HG03139 (cell line): Measurements from ENCODE around the gene SLTM.
"Not testable (repeated sequence)": the region's sequence is repeated elsewhere in the genome, so short reads cannot be mapped to it uniquely, and the experiment has no call there.

Experiments used
- ATAC-seq: cut with Tn5 transposase; IDR thresholded peaks from one replicate; pipeline ENCODE4 v1.9.1; 2021; ENCODE audit not compliant: unreplicated experiment

The SLTM gene

GRCh38 chr15:58929891-58930416, 3.5 kb downstream of the SLTM start:
- no peak for ATAC-seq

- no peak for ATAC-seq
Observed at GRCh38 chr15:58926823-58927222, 6.7 kb downstream of the SLTM start.

DNA sequence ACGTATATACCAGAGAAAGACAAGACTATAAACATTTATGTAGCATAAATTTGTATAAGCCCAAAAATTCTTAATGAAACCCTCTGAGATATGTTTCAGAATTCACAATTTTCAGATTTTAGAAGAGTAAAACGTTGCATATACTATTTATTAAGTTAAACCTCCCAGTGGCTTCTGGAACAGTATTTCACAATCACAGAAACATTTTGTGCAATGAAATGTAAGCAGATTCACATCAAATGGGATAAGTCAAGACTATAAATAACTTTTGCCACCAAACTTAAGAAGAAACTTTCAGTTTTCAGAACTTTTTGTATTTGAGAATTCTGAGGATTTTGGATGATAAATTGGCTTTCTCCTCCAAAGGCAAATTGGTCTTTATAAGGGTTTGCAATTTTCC, 9.2 kb downstream of the SLTM start:
- no peak for ATAC-seq

DNA sequence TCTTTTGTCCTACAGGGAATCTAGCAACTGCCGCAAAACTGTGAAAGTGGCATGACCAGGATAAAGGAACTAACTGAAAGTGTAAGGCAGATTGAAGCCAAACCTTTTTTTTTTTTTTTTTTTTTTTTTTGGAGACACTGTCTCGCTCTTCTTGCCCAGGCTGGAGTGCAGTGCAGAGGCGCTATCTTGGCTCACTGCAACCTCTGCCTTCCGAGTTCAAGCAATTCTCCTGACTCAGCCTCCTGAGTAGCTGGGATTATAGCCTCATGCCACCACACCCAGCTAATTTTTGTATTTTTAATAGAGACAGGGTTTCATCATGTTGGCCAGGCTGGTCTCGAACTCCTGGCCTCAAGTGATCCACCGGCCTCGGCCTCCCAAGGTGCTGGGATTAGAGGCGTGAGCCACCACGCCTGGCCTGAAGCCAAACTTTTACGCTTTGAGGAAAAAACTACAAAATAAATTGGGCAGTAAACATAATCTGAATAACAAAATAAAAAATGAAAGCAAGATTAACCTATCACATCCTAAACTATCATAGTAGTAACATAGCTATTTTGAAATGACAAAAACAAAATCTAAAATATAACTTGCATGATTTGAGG, 9.7 kb downstream of the SLTM start:
- no peak for ATAC-seq

DNA sequence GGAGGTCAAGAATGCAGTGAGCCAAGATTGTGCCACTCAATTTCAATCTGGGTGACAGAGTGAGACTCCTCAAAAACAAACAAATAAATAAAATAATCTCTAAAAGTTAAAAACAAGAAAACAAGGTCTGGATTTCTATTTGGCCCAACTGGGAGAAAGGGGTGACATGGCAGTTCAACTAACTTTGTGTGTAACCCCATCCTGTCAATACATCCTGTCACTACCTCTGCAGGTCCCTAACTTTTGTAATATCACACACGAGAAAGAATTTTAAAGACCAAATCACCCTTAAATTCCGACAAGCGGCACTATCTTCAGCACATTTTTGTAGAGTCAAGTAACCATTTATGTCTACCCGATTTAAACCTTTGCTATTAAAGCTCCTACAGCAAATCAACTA, 10.2 kb downstream of the SLTM start:
- no peak for ATAC-seq

DNA sequence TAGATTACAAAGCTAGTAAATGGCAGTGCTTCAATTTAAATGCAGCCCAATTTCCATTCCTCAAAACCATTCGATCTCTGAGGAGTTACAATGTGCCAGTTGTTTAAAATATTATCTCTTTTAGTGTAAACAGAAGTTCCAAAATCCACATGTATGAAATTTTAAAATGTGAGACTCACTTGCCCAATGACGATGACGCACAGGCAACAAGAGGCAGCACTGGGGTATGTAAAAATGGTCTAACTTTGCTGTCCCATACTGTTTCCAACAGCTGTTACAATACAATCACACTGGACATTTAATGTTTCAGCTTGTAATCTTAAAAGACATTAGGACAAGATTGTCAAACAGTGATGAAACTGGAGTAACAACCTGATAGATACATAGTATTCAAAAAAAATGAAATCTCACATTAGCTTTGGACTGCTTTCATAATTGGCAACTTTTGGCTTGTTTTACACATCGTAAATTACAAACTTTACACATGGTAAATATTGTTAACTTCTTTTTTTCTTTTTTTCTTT, 12.2 kb downstream of the SLTM start:
- ATAC-seq, result no peak

- not testable (repeated sequence) for ATAC-seq
Observed at GRCh38 chr15:58920447-58920846, 13.0 kb downstream of the SLTM start.

DNA sequence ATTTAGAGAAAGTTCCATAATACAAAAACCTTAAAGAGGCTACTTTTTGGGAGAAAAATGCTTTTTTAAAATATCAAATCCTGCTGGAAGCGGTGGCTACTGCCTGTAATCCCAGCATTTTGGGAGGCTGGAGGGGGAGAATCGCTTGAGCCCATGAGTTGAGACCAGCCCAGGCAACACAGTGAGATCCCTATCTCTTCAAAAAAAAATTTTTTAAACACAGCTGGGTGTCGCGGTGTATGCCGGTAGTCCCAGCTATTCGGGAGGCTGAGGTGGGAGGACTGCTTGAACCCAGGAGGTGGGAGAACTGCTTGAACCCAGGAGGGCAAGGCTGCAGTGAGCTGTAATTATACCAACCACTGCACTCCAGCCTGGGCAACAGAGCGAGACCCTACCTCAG, 14.2 kb downstream of the SLTM start:
- ATAC-seq, result no peak

GRCh38 chr15:58918239-58918638, 15.2 kb downstream of the SLTM start:
- ATAC-seq, result no peak

DNA sequence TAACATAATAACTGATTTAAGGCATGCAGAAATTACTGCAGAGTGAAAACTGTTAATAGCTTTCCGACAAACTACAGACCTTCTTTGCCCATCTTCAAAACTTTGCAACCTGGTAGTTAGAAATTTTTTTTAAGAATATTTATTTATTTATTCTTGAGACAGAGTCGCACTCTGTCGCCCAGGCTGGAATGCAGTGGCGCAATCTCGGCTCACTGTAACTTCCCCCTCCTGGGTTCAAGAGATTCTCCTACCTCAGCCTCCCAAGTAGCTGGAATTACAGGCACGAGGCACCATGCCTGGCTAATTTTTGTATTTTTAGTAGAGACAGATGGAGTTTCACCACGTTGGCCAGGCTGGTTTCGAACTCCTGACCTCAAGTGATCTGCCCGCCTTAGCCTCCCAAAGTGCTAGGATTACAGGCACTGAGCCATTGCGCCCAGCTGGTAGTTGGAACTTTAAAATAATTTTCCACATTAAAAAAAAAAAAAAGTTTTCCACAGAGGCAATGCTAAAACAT, 15.8 kb downstream of the SLTM start:
- ATAC-seq, result not testable (repeated sequence)

GRCh38 chr15:58916962-58917361, 16.5 kb downstream of the SLTM start:
- no peak for ATAC-seq

DNA sequence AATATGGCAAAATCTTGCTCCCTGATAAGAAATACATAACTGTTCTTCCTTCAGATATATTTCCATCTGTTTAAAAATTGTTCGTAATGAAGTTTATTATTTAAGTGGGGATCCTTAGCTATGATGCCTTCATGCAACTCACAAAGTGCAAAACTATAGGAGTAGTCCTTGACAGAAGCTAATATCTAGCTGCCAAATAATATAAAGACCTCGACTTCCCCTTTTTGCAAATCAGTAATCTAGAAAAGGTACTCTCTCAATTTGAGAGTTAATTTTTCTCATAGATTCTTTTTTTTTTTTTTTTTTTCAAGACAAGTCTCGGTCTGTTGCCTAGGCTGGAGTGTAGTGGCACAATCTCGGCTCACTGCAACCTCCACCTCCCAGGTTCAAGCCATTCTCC, 23.0 kb downstream of the SLTM start:
- ATAC-seq, result no peak

DNA sequence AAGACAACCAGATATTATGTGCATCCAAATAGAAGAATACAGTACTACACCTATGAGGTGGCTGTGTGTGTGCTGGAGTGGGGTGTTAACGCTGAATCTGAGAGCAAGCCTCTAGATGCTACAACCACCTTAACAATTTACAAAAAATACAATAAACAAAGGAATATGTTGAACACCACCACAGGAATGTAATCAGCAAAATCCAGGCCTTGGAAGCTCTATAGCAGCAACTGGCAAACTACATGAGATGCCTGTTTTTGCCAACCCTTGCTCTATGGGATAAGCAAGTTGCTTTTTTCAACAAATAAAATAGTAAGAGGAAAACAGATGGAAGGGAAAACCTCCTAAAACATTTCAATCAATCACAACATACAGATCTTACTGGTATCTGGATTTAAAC, 23.9 kb downstream of the SLTM start:
- ATAC-seq, result no peak

- ATAC-seq, result no peak
Observed at GRCh38 chr15:58908550-58909309, 24.7 kb downstream of the SLTM start.

DNA sequence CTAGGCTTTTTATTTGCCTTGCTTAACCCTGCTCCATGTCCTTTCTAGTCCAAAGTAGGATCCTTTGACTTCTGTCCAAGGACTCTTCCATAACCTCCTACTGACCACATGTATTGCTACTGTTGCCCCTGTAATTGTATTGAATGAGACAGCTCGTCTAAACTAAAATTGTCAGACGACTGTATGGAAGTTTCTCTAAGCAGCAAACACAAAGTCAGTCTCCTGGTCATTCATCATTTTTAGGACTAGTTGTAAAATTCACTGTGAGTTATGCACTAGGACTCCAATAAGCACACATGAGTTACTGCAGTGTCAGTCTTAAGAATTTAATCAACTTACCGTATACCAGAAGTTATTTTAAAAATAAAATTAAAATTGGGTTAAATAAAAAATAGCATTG, 32.8 kb downstream of the SLTM start:
- no peak for ATAC-seq

GRCh38 chr15:58898150-58898680, 35.3 kb downstream of the SLTM start:
- ATAC-seq, result no peak

DNA sequence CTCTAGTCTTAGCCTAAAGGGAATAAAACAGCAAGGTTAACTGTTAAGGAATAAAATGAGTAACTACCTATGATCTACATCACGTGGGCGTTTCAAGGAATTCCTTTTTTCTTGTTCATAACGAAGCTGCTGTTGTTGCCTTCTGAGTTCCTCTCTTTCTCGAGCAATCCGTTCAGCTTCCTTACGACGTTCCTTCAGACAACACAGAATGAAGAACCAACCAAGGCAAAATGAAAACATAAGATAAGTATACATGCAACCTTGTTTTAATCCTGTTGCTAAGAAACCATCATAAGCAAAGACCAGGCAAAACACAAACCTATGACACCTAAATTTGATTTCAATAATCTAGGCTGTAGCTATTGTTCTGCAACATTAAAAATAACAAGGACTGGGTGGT, 44.1 kb downstream of the SLTM start:
- no peak for ATAC-seq

GRCh38 chr15:58886921-58887320, 46.6 kb downstream of the SLTM start:
- ATAC-seq, result no peak

- ATAC-seq, result not testable (repeated sequence)
Observed at GRCh38 chr15:58883926-58884325, 49.6 kb downstream of the SLTM start.

DNA sequence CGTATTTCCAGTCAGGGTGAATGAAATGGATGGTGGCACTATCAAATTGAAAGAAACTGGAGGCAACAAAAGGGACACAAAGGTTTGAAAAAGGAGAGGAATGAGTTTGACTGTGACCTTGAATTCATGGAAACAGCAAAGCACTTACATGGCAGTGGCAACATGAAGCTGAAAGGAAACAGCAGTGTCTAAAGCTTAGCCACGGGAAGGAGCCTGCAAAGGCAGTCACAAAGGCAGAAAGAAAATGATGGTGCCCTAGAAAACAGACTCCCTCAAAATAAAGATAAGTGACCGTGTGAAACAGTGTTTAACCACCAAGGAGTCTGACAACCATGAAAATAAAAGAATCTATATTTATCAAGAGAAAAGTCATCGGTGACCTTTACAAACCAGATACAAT, 51.2 kb downstream of the SLTM start:
- no peak for ATAC-seq

DNA sequence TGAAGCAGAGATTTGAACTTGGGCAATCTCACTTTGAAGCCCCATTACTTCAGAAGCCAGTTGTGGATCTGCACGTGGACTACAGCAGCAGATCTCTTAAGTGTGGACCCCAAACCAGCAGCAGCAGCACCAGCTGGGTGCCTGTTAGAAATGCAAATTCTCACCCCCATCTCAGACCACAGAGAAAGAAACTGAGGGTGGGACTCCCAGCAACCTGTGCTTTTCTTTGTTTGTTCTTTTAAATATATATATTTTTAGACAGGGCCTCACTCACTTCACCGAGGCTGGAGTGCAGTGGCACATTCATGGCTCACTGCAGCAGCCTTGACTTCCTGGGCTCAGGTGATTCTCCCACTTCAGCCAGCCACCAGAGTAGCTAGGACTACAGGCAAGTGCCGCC, 53.2 kb downstream of the SLTM start:
- ATAC-seq, result no peak
